GM12878 (cell line): ENCODE data around the gene BPIFB3. TPM values are rescaled to one million over a fixed set of nuclear protein-coding genes. Genes with fewer than 3 reads are reported as not detected.

Source experiments
- ATAC-seq: fragments of 200-7000 bp; cut with Tn5 transposase; 3 replicates; pipeline ENCODE4 v1.9.1; 2020; ENCODE audit warnings: mild to moderate bottlenecking, moderate library complexity
- BruUV-seq: library from RNA; stranded (reverse); fragments of 400-500 nt; replicated peaks from 2 replicates; lab custom pipeline; 2021; lab: Mats Ljungman, UMichigan
- CTCF ChIA-PET: fragments of 300-600 bp; sonication (Branson Sonifier 250); formaldehyde crosslinking; extraction: SDS; loops from one replicate; lab custom pipeline; 2021; ENCODE audit warnings: inconsistent platforms; lab: Yijun Ruan, JAX
- POLR2A ChIA-PET: fragments of 350-600 bp; formaldehyde crosslinking; extraction: SDS; loops from one replicate; lab custom pipeline; 2021; ENCODE audit warnings: inconsistent platforms; lab: Charles Lee
- RAD21 ChIA-PET: fragments of 300-600 bp; sonication (Branson Sonifier 250); formaldehyde crosslinking; loops from one replicate; lab custom pipeline; 2023; ENCODE audit warnings: antibody characterized with exemption; ENCODE audit not compliant: unreplicated experiment; lab: Charles Lee
- SMC1A ChIA-PET: fragments of 300-600 bp; sonication (Branson Sonifier 250); formaldehyde crosslinking; loops from one replicate; lab custom pipeline; 2023; ENCODE audit not compliant: unreplicated experiment, uncharacterized antibody; lab: Charles Lee
- DNase-seq: peaks from one replicate; pipeline ENCODE4 v3.0.0-alpha.2; 2011; ENCODE audit warnings: low read depth, low spot score
- FAIRE-seq: peaks from 3 replicates; lab custom pipeline; 2011; peaks lifted over from hg19 to GRCh38; lab: Jason Lieb, UNC
- H2AFZ ChIP-seq: 2 replicates; pipeline ENCODE4 v1.6.0; 2011; ENCODE audit warnings: low read depth, low read length, control low read depth; ENCODE audit not compliant: control insufficient read depth
- H3K27ac ChIP-seq: 2 replicates; pipeline ENCODE4 v1.5.1; 2011; ENCODE audit warnings: control low read depth; ENCODE audit not compliant: control insufficient read depth, insufficient read depth
- H3K27me3 ChIP-seq, 2 experiments: replicated peaks in 1 of 2; 2 replicates each; pipeline versions ENCODE4 v1.6.0 to v1.6.1; 2011; ENCODE audit warnings: low read length in 1 of 2; ENCODE audit not compliant: control insufficient read depth in 2 of 2, insufficient read depth in 2 of 2
- H3K36me3 ChIP-seq, 2 experiments: 2 replicates each; pipeline ENCODE4 v1.5.1; 2011; ENCODE audit warnings: low read length in 1 of 2; ENCODE audit not compliant: control insufficient read depth in 2 of 2, insufficient read depth in 2 of 2
- H3K4me1 ChIP-seq: 2 replicates; pipeline ENCODE4 v1.6.1; 2011; ENCODE audit warnings: mild to moderate bottlenecking, low read length, moderate library complexity, mixed read lengths; ENCODE audit not compliant: control insufficient read depth, insufficient read depth
- H3K4me2 ChIP-seq: 2 replicates; pipeline ENCODE4 v1.6.0; 2011; ENCODE audit warnings: control low read depth; ENCODE audit not compliant: control insufficient read depth, insufficient read depth
- H3K4me3 ChIP-seq: fragments of 200-600 bp; sonication (generic); 2 replicates; pipeline ENCODE4 v1.5.1; 2016
- H3K79me2 ChIP-seq: 2 replicates; pipeline ENCODE4 v1.6.0; 2011; ENCODE audit warnings: low read length; ENCODE audit not compliant: control insufficient read depth, insufficient read depth
- H3K9ac ChIP-seq: 2 replicates; pipeline ENCODE4 v1.8.0; 2011; ENCODE audit warnings: low read length, control low read depth, mixed read lengths; ENCODE audit not compliant: control insufficient read depth, insufficient read depth
- H3K9me3 ChIP-seq: replicated peaks from 3 replicates; pipeline ENCODE4 v1.5.1; 2011; ENCODE audit warnings: mild to moderate bottlenecking, low read length; ENCODE audit not compliant: control insufficient read depth, insufficient read depth
- H4K20me1 ChIP-seq: 2 replicates; pipeline ENCODE4 v1.6.0; 2011; ENCODE audit not compliant: control insufficient read depth, insufficient read depth
- ATF3 ChIP-seq: IDR thresholded peaks from 2 replicates; pipeline ENCODE4 v1.6.1; 2011; ENCODE audit warnings: low read depth, mild to moderate bottlenecking, low read length, moderate library complexity, borderline replicate concordance; ENCODE audit errors: extremely low read depth
- BCLAF1 ChIP-seq: fragments of 450-650 bp; IDR thresholded peaks from 2 replicates; pipeline ENCODE4 v1.6.1; 2017; ENCODE audit warnings: antibody characterized with exemption, mild to moderate bottlenecking, moderate library complexity
- CEBPB ChIP-seq, 2 experiments: fragments of 150-350 bp in 1 of 2; IDR thresholded peaks; 2 replicates each; pipeline ENCODE4 v1.6.1; 2012 to 2014; ENCODE audit warnings: low read depth in 2 of 2, low read length in 2 of 2, borderline replicate concordance in 1 of 2, inconsistent platforms in 1 of 2
- ELK1 ChIP-seq: IDR thresholded peaks from 2 replicates; pipeline ENCODE4 v1.6.1; 2012; ENCODE audit warnings: low read depth, low read length, improper control_type of control experiment
- ESRRA ChIP-seq: IDR thresholded peaks from 2 replicates; pipeline ENCODE4 v1.6.1; 2012; ENCODE audit warnings: mild to moderate bottlenecking, low read length, improper control_type of control experiment
- HDAC2 ChIP-seq: fragments of 200-600 bp; sonication (generic); IDR thresholded peaks from 2 replicates; pipeline ENCODE4 v1.6.1; 2017
- HDAC6 ChIP-seq: fragments of 200-600 bp; sonication (generic); IDR thresholded peaks from one replicate; pipeline ENCODE4 v1.8.0; 2017; ENCODE audit warnings: antibody characterized with exemption; ENCODE audit not compliant: unreplicated experiment
- IKZF1 ChIP-seq: fragments of 450-650 bp; conservative IDR thresholded peaks from 2 replicates; pipeline ENCODE4 v1.6.1; 2017; ENCODE audit warnings: antibody characterized with exemption, mild to moderate bottlenecking
- MEF2A ChIP-seq: IDR thresholded peaks from 2 replicates; pipeline ENCODE4 v1.6.1; 2011; ENCODE audit warnings: low read depth, mild to moderate bottlenecking, low read length, moderate library complexity; ENCODE audit not compliant: insufficient read depth
- MTA2 ChIP-seq: fragments of 450-650 bp; IDR thresholded peaks from 2 replicates; pipeline ENCODE4 v1.6.1; 2016; ENCODE audit warnings: low read depth, mild to moderate bottlenecking, moderate library complexity
- RCOR1 ChIP-seq: conservative IDR thresholded peaks from 2 replicates; pipeline ENCODE4 v1.6.1; 2012; ENCODE audit warnings: low read depth, low read length, improper control_type of control experiment
- SRF ChIP-seq, 2 experiments: IDR thresholded peaks; 2 replicates each; pipeline ENCODE4 v1.6.1; 2011; ENCODE audit warnings: low read depth in 2 of 2, low read length in 2 of 2, mild to moderate bottlenecking in 1 of 2, moderate library complexity in 1 of 2
- WRNIP1 ChIP-seq: IDR thresholded peaks from 2 replicates; pipeline ENCODE4 v1.6.1; 2011; ENCODE audit warnings: low read depth, low read length, improper control_type of control experiment, borderline replicate concordance
- ZBED1 ChIP-seq: IDR thresholded peaks from 2 replicates; pipeline ENCODE4 v1.6.1; 2016; ENCODE audit warnings: borderline replicate concordance
- ZBTB4 ChIP-seq: fragments of 450-650 bp; formaldehyde crosslinking; IDR thresholded peaks from 2 replicates; pipeline ENCODE4 v1.4.0; 2022; ENCODE audit warnings: mild to moderate bottlenecking, moderate library complexity
- ZNF207 ChIP-seq: fragments of 450-650 bp; IDR thresholded peaks from 2 replicates; pipeline ENCODE4 v1.6.1; 2014; ENCODE audit warnings: antibody characterized with exemption, mild to moderate bottlenecking, borderline replicate concordance
- WGBS: methylation state at CpG from one replicate; pipeline ENCODE4 v1.1.6; 2016; ENCODE audit warnings: low lambda C conversion rate; ENCODE audit not compliant: insufficient replicate concordance, insufficient coverage; ENCODE audit errors: missing lambda C conversion rate; 5-methylcytosine and 5-hydroxymethylcytosine counted together
- in situ Hi-C: fragments of 300-500 bp; cut with MboI; formaldehyde crosslinking; loops from 9 replicates; pipeline ENCODE4 v1.14.3; 2018; ENCODE audit warnings: mixed read lengths
- intact Hi-C: fragments of 100-400 bp; cut with micrococcal nuclease; formaldehyde crosslinking; loops from one replicate; pipeline ENCODE4 v1.14.2; 2022; ENCODE audit not compliant: unreplicated experiment
- polyA plus RNA-seq, 11 experiments: library from polyadenylated mRNA; depleted of rRNA in 4 of 11; unstranded in 6 of 11; stranded (reverse) in 5 of 11; fragments of >200 nt; fragmentation: Nextera tagmentation in 4 of 11; fragmentation: Illumina TruSeq in 1 of 11; extraction: Ambion mirVana in 4 of 11; extraction: Trizol in 1 of 11; gene quantifications; 1 replicate in 1 of 11; 2 replicates in 10 of 11; pipeline versions ENCODE4 v1.2.1 to v1.2.3, GENCODE V29; 2011 to 2016; ENCODE audit warnings: inconsistent platforms in 2 of 11, missing spikeins in 2 of 11, low read depth in 1 of 11
- total RNA-seq, 4 experiments: library from RNA; depleted of rRNA in 3 of 4; stranded (reverse); fragments of >200 nt in 3 of 4; fragmentation: Illumina TruSeq in 1 of 4; extraction: Trizol in 1 of 4; gene quantifications; 2 replicates each; pipeline versions ENCODE4 v1.2.1 to v1.2.3, GENCODE V29; 2013 to 2021

The BPIFB3 gene
- total and polyA plus RNA-seq, 10 of the 15 experiments (the other 5 are each of a cell fraction or from before 2014, with no cell fraction given), result not detected

GRCh38 chr20:33071198-33071597 is 17.5 kb downstream of the BPIFB3 start:
- ChIA-PET POLR2A (interaction anchor here (0.5 kb wide), 1 partner anchor 13 kb away, joined by 3 read pairs; no protein-coding TSS in a partner anchor), RAD21 (no interaction called here), SMC1A (no interaction called here), CTCF (no interaction called here)
- Histone ChIP-seq H3K4me2 (no peak overlapping the region), H3K27me3 (no peaks in the 10 kb centered on the region; a peak in 1 of 4 replicates), H4K20me1 (no peaks in the 10 kb centered on the region), H3K4me3 (no peak overlapping the region), H3K4me1 (no peaks in the 10 kb centered on the region), H3K27ac (no peak overlapping the region), H3K9me3 (no peaks in the 10 kb centered on the region), H3K36me3 (no peaks in the 10 kb centered on the region), H3K9ac (no peak overlapping the region), H2AFZ (no peak overlapping the region), H3K79me2 (no peaks in the 10 kb centered on the region)
- intact Hi-C loops (no loop called here), in situ Hi-C loops (no loop called here)
- TF ChIP-seq HDAC2 (no peak), MTA2 (no peak), CEBPB (IDR thresholded peaks at IDR 0.05; ENCODE audit: borderline replicate concordance in 1 of 2, low read depth in 2 of 2, low read length in 2 of 2) (no peak), RCOR1 (no peak), WRNIP1 (no peak), MEF2A (no peak), ELK1 (no peak), HDAC6 (no peak), ZBTB4 (CRISPR knock-in tag) (no peak), BCLAF1 (no peak), ATF3 (no peak), SRF (IDR thresholded peaks at IDR 0.05; ENCODE audit: low read depth in 2 of 2, low read length in 2 of 2) (no peak), IKZF1 (no peak), ZBED1 (no peak), ESRRA (no peak), ZNF207 (no peak)
- FAIRE-seq, result no peak
- BruUV-seq, result no TSS peak
- ATAC-seq, result no peak
- DNase-seq, result no peak
- WGBS, result 42% methylated on average over 5 of the region's 5 CpGs
